Dedifferentiated amniotic fluid mesenchymal stem cell (primary cell): ENCODE results near the gene S100A7.
"Not testable (repeated sequence)": the region's sequence is repeated elsewhere in the genome, so short reads cannot be mapped to it uniquely, and the experiment has no call there.

Experiments used
- DNase-seq: peaks from one replicate; pipeline ENCODE4 v3.0.0-alpha.2; 2016; ENCODE audit errors: extremely low spot score

S100A7 gene

DNA sequence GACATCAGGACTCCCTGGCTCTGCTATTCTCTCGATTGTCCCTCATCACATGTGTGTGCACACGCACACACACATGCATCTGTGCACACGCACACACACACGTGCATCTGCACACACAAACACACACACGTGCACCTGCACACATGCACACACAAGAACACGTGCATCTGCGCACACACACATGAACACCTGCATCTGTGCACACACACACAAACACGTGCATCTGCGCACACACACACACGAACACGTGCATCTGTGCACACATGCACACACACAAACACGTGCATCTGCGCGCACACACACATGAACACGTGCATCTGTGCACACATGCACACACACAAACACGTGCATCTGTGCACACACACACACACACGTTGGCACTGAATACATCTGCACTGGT is 29.4 kb downstream of the S100A7 start:
- DNase-seq: no peak

DNA sequence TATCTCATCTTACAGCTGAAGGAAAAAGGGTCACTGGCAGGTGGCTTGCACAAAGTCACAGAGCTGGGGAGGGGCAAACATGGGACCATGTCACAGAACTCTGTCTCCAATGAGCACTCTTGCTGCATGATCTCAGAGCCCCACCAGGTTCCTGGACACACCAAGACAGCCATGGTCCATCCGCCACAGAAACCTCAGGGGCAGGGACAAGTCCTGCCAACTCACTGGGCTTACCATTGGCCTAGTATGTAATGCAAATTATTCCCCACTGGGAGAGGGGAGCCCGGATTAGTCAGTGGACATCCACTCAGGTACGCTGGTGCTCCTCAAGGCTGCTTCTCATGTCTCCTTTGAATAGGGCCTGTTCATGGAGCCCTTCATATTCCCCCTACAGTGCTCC is 29.9 kb downstream of the S100A7 start:
- no peak for DNase-seq

DNA sequence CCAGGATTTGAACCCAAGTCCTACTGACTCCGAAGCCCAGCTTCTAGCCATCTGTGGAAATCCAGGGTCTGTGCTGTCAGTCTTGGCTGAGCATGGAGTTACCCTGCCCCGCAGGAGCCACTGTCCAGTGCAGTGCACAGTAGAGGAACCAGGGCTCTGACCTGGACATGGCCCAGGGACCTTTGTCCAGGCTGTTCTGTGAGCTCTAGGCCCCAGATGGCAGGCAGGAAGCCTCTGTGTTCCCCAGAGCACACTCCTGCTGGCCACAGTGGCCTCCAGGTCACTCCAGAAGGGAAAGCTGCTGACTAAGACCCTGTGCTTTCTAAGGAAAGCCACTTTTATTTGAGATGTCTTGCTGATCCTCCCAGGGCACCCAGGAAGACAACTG is 30.3 kb downstream of the S100A7 start:
- DNase-seq: no peak

DNA sequence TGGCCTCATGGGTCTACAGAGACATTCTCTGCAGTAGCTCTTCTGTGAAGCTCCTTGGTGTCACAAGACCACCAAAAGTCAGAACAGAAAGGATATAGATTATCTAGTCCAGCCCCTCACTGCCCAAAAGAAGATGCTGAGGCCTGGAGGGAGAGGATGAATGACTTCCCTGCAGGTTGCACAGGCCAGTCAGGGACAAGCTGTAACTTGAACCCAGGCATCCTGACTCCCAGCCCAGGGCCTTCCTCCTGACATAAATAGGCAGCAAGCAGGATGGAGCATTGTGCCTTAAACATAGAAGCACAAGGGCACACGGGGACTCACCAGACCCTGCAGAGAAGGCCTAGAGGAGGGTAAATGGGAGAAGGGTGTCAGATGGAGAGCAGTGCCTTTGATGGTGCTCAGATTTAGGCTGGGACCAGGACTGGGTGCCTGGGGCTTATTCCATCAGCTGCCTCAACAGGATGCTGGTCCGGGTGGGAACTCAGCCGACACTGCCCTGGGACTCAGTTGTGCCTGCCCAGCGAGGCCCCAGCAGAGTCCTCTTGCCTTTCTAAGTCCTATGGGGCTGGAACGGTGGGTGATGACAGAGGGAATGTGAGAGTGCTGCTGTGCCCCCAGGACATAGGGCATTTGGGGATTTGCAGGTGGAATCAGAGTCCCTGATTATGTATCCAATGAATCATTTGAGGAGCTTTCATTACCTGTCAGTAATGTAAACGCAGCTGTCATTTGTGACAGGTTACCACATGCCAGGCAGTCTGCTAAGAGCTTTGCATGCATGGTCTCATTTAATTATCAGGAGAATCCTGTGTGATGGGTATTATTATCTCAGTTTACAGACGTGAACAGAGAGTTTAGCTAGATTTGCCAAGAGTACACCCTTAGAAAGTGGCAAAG is 30.9 kb downstream of the S100A7 start:
- no peak for DNase-seq

DNA sequence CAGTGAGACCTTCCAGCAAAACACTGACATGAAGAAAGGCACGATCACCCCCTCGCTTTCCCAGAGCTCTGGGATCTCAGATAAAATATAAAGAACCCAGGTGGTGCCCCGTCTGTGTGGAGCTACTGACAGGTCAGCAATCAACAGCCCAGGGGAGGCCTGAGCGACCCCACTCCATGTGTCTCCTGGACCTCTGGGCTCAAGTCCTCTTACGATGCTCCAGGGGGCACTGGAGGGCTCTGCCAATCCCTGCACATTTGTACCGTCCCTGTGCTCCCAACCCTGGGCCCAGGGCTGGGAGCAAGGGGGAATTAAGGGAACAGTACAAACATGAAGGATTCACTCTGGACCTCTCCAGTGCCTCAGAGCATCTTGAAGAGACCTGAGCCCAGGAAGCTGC is 31.7 kb downstream of the S100A7 start:
- DNase-seq: no peak

DNA sequence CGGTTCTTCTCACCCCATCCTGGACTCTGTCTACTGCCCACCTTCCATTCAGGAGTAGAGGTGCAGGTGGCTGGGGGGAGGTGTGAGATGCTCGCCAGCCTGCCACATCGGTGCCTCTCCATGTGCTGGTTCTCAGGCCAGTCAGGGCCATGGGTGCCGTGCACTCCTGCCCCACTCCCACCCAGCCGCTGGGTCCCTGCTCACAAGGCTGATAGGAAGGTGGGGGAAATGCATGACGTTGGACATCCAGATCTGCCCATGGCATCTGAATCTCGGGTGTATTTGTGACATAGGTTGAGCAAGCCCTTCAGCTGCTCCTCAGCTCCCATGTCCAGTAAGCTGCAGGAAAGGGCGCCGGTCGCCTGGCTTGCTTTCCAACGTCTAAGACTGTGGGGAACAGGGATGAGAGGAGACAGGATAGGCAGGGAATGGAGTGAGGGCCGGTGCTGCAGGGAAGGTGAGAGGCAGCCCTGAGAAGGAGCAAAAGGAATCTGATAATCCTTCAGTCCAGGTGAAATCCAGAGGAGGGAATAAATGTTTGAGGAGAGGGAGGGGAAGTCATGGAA is 32.3 kb downstream of the S100A7 start:
- no peak for DNase-seq

DNA sequence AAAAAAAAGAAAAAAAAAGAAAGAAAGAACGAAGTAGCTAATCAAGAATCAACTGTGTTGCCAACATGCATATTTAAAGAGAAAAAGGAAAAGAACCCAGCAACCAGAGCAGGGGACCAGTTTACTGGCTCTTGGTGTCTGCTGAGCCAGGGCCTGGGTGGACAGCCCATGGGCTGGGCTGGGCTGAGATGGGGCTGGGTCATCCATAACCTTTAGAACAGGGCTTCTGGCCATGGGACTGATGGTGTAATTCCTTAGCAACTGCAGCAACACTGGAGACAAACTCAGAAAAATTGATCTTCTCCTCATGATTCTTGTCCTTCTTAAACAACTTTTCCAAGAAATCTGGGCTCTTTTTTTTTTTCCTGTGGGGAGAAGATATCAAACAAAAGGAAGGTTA is 33.6 kb downstream of the S100A7 start:
- no peak for DNase-seq

DNA sequence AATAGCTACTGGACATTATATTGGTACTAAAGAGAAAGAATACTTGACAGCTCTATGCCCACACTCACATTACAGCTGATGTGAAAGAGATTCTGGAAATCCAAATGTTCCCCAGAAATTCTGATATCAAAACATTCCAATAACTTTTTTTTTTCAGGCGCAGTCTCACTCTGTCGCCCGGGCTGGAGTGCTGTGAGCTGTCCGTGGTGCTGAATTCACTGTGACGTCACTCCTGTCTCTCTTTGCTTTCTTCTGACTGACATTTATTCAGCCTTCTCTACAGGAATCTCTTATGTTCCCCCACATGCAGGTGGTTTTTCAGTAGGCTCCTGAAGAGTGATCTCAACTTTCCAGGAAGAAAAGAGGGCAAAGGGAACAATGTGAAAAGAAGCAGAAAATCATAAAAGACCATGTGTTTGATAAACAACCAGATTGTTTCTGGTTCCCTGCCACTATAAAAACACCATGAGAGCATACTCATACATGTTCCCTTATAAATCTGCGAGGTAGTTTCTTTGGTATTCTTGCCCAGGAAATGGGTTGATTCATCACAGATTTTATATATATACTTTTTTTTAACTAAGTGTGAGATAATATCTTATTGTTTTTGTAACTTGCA is 37.9 kb downstream of the S100A7 start:
- DNase-seq: peak; percentile 17

DNA sequence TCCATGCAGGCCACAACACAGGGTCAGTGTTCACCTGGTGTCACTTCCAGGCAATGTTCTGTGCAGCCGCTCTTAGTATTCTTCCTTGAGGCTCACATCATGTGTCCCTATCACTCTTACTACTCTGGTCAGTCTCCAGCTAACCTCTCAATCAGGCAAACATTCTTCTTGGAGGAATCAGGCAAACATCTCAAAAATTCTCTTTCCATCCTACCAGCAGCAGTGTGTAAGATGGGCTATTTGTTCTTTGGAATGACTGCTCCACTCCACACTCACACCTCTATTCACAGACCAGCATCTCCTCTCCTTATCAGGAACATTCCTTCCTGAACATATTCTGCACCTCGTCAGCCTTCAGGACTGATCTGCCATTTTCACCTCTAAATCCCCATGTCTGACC is 40.1 kb downstream of the S100A7 start:
- no peak for DNase-seq

DNA sequence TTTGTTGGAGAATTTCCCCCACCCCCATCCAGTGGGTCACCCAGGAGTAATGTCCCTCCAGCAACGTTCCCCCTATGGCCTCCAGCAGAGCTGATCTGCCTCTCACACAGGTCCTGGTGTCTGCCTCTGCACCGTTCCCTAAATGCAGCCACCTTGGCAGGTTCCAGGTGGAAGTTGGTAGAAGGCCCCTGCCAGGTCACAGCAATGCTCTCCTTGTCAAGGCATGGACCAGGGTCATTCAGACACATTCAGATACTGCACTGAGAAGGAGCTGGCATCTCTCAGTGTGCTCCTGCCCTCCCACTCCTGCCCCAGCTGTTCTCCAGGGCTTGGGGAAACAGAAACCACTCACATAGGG is 41.0 kb downstream of the S100A7 start:
- DNase-seq: not testable (repeated sequence)

DNA sequence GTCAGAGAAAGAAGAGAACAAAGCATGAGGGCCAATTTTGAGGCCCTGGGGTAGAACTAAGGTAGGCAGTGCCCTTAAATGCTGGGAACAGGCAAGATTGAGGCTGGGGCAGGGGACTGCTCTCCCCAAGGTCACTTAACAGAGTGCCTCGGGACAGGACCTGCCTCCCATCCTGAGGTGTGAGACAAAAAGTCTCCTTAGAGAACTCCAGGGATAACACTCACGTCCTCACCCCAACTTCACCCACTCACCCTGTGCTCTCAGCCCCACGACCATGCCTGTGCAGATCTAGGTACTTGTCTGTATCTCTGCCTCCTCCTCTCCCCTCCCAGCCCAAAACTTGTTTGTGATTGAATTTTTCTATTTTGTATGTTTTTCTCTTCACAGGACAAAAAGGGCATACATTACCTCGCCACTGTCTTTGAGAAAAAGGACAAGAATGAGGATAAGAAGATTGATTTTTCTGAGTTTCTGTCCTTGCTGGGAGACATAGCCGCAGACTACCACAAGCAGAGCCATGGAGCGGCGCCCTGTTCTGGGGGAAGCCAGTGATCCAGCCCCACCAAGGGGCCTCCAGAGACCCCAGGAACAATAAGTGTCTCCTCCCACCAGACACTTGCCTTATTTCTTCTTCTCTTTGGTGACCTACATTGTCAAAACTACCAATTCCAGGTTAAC is 41.6 kb downstream of the S100A7 start:
- DNase-seq: not testable (repeated sequence)

DNA sequence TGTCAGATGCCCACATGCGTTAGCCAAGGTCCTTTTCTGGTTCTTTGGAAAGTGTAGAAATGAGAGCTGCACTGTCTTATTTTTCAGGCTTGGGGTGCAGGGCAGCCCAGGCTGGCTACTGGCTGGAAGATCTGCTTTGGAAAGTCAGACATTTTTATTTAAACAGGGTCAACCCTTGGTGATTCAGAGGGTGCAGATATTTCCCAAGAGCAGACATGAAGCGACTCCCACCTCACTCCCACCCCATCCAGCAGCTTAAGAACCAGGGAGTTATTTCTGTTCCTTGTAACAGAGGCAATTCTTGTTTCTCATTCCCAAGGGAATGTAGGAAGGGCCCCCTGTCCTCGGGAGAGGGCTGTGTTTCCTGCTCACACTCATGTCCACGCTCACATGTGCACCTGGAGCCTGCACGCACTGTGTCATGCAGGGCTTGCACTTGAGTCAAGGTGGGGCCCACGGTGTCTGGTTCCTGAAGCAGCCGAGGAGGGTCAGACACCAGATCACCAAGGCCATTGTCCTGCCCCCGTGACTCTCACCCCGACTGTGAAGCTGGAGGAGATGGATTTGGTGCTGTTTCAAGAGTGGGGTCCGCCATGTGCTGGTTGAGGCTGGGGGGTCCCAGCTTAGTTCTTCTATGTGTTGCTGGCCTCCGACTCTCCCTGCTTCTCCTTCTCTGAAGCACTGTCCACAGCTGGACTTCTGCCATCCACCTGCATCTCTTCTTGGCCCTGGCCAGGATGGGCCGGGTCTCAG is 43.1 kb downstream of the S100A7 start:
- DNase-seq: no peak

DNA sequence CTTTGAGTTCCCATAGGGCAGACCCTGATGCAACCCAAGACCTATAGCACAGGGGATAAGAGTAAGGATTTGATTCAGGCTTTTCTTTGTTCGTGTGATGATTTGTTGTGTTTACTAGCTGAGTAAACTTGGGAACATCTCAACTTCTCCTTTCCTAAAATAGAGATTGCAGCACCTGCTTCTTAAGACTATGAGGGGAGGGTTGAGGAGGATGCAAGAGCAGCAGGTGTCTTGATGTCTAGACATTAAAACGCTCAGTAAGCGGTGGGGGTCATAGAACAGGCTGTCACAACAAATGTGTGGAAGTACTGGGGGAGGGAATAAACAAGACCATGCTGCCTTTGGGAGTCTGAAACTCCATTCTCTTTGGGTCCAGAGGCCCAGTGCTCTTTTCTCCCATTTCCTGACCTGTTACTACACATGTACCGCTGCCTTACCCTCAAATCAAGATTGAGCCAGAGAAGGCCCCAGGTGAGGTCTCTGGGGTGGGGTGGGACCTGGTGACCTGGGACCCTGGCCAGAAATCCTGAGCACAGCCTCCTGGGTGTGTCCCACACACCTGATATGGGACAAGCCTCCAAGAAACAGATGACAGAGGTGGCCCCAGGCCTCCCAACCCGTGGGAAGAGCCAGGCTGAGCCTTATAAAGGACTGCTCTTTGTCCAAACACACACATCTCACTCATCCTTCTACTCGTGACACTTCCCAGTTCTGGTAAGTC is 44.4 kb downstream of the S100A7 start, which contains the start of gene S100A7A:
Gene S100A7A, plus strand, starts transcription at position 671 of the 721 bp plus-strand sequence. CDS start 1,563 bp downstream, outside the sequence.
- no peak for DNase-seq

DNA sequence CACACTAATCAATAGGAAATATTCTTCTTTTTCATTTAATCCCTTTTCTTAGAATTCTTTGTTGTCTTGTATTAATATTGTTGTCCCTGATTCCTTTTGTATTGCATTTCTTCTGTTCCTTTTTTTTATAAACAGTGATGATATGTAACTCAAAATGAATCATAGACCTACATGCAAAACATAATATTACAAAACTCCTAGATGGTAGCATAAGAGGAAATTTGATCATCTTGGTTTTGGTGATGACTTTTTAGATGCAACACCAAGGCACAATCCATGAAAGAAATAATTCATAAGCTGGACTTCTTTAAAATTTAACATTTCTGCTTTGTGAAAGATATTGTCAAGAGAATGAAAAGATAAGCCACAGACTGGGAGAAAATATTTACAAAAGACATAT is 46.5 kb downstream of the S100A7 start:
- DNase-seq: not testable (repeated sequence)
